Measurements from ENCODE around the gene PCSK6. TPM values are rescaled to one million over a fixed set of nuclear protein-coding genes. Genes with fewer than 3 reads are reported as not detected.
A peak's percentile ranks its signal among the peaks of the same experiment; 100 is the strongest.

PCSK6 gene
- total RNA-seq, 1 donor from 2014 or later = 3.8 TPM

DNA sequence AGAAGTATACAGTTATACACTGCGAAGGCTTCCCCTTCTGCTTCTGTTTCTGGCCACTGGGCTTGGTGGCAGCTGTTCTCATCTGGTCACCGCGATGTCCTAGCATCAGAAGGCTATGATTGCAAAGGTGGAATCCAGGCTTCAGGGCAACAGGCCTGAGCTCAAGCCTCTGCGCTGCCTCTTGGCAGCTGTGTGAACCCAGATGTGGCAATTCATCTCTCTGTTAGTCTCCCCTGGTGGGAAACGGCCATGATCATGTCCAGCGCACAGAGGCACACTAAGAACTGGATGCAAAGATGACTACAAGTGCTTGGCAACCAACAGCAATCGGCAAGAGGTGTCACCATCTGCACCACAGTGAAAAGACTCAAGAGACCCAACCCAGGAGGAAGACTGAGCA lies 78.9 kb downstream of the PCSK6 start:
- Mint-ChIP-seq H3K9me3 (ENCODE audit: unreplicated experiment) (peaks cover 11% of the 10 kb centered on the region), H3K36me3 (ENCODE audit: unreplicated experiment) (peaks cover 3% of the 10 kb centered on the region), H3K27me3 (ENCODE audit: unreplicated experiment) (peaks cover 4% of the 10 kb centered on the region), H3K4me3 (ENCODE audit: unreplicated experiment) (no peak overlapping the region), H3K27ac (ENCODE audit: unreplicated experiment) (no peak overlapping the region), H3K4me1 (ENCODE audit: low read depth, unreplicated experiment) (peaks cover 29% of the 10 kb centered on the region)
- DNase-seq = no peak
- TF ChIP-seq, protein P1, sequence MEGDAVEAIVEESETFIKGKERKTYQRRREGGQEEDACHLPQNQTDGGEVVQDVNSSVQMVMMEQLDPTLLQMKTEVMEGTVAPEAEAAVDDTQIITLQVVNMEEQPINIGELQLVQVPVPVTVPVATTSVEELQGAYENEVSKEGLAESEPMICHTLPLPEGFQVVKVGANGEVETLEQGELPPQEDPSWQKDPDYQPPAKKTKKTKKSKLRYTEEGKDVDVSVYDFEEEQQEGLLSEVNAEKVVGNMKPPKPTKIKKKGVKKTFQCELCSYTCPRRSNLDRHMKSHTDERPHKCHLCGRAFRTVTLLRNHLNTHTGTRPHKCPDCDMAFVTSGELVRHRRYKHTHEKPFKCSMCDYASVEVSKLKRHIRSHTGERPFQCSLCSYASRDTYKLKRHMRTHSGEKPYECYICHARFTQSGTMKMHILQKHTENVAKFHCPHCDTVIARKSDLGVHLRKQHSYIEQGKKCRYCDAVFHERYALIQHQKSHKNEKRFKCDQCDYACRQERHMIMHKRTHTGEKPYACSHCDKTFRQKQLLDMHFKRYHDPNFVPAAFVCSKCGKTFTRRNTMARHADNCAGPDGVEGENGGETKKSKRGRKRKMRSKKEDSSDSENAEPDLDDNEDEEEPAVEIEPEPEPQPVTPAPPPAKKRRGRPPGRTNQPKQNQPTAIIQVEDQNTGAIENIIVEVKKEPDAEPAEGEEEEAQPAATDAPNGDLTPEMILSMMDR (IDR thresholded peaks at IDR 0.05; ENCODE audit: partially characterized antibody, unreplicated experiment) = no peak

- no peak for DNase-seq
- H3K4me3 Mint-ChIP-seq (ENCODE audit: unreplicated experiment) = no peak overlapping the region
These were observed 79.9 kb downstream of the PCSK6 start for GRCh38 chr15:101409621-101410020.

GRCh38 chr15:101407966-101408775 lies 81.3 kb downstream of the PCSK6 start:
- TF ChIP-seq, protein P1 (IDR thresholded peaks at IDR 0.05; ENCODE audit: partially characterized antibody, unreplicated experiment) = no peak
- H3K27ac Mint-ChIP-seq (ENCODE audit: unreplicated experiment) = peak overlapping the region; percentile 73
- peaks cover 4% of the 10 kb centered on the region for H3K27me3 Mint-ChIP-seq (ENCODE audit: unreplicated experiment)
- no peak overlapping the region for H3K4me3 Mint-ChIP-seq (ENCODE audit: unreplicated experiment)
- H3K9me3 Mint-ChIP-seq (ENCODE audit: unreplicated experiment) = peaks cover 6% of the 10 kb centered on the region
- H3K4me1 Mint-ChIP-seq (ENCODE audit: low read depth, unreplicated experiment) = peaks cover 24% of the 10 kb centered on the region
- H3K36me3 Mint-ChIP-seq (ENCODE audit: unreplicated experiment) = peaks cover 3% of the 10 kb centered on the region
- DNase-seq = no peak

More at GRCh38 chr15:101409621-101410020, 79.9 kb downstream of the PCSK6 start:
- H3K9me3 Mint-ChIP-seq (ENCODE audit: unreplicated experiment) = peaks cover 9% of the 10 kb centered on the region
- peaks cover 28% of the 10 kb centered on the region for H3K4me1 Mint-ChIP-seq (ENCODE audit: low read depth, unreplicated experiment)
- H3K36me3 Mint-ChIP-seq (ENCODE audit: unreplicated experiment) = peaks cover 3% of the 10 kb centered on the region
- TF ChIP-seq, protein P1 (IDR thresholded peaks at IDR 0.05; ENCODE audit: partially characterized antibody, unreplicated experiment) = no peak
- peaks cover 4% of the 10 kb centered on the region for H3K27me3 Mint-ChIP-seq (ENCODE audit: unreplicated experiment)
- no peak overlapping the region for H3K27ac Mint-ChIP-seq (ENCODE audit: unreplicated experiment)

GRCh38 chr15:101407439-101407838 lies 82.1 kb downstream of the PCSK6 start:
- Mint-ChIP-seq H3K4me3 (ENCODE audit: unreplicated experiment) (peak overlapping the region; percentile 9), H3K9me3 (ENCODE audit: unreplicated experiment) (peaks cover 6% of the 10 kb centered on the region), H3K36me3 (ENCODE audit: unreplicated experiment) (peaks cover 3% of the 10 kb centered on the region), H3K27ac (ENCODE audit: unreplicated experiment) (no peak overlapping the region), H3K27me3 (ENCODE audit: unreplicated experiment) (peaks cover 4% of the 10 kb centered on the region), H3K4me1 (ENCODE audit: low read depth, unreplicated experiment) (peaks cover 24% of the 10 kb centered on the region)
- TF ChIP-seq, protein P1 (IDR thresholded peaks at IDR 0.05; ENCODE audit: partially characterized antibody, unreplicated experiment) = no peak
- no peak for DNase-seq

DNA sequence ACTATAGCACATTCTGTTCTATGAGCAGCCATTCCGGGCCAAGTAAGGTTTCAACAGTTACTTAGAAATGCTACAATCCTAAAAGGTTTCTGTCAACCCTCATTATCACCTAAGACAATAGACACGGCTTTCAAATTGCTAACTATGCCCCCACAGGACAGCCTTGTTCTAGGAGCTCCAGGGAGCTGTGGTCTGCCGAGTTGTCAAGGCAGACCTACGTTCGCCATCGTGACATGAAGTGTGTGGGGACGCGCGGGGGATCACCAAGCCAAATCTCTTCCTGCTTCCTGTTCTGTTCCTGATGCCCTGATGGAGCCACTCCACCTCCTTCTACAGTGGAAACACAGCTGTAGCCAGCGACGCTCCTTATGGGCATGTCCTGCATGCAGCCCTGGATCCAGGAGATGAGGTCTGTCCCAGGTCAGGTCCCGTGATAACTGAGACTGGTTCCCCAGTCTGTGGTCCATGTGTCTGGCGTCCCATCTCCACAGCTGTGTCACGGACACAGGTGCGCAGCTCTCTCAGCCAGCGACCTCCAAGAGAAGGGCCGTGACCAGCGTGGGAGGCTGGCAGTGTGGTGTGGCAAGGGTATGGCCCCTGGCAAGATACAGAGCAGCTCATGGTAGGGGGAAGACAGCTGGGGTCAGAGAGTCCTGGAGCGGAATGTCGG lies 82.8 kb downstream of the PCSK6 start:
- DNase-seq = no peak
- Mint-ChIP-seq H3K27me3 (ENCODE audit: unreplicated experiment) (peaks cover 4% of the 10 kb centered on the region), H3K4me3 (ENCODE audit: unreplicated experiment) (no peak overlapping the region), H3K36me3 (ENCODE audit: unreplicated experiment) (peaks cover 3% of the 10 kb centered on the region), H3K27ac (ENCODE audit: unreplicated experiment) (no peak overlapping the region), H3K9me3 (ENCODE audit: unreplicated experiment) (peaks cover 6% of the 10 kb centered on the region), H3K4me1 (ENCODE audit: low read depth, unreplicated experiment) (peaks cover 24% of the 10 kb centered on the region)
- TF ChIP-seq, protein P1 (IDR thresholded peaks at IDR 0.05; ENCODE audit: partially characterized antibody, unreplicated experiment) = no peak

Measured in glutamatergic neuron (in vitro differentiated cells).